ENCODE measurements around the gene FAM89B.
A peak's percentile ranks its signal among the peaks of the same experiment; 100 is the strongest.

FAM89B gene

GRCh38 chr11:65606876-65607613, 34.7 kb downstream of the FAM89B start:
- no peak overlapping the region for H3K4me3 ChIP-seq (ENCODE audit: control insufficient read depth, low read depth, low read length)
- no peak for TF ChIP-seq CTCF (IDR thresholded peaks at IDR 0.05; ENCODE audit: control insufficient read depth, insufficient read depth, low read depth, low read length, missing control alignments)
- peak; percentile 55 for DNase-seq (ENCODE audit: low read depth)

GRCh38 chr11:65607614-65608426, 35.5 kb downstream of the FAM89B start:
- no peak overlapping the region for H3K4me3 ChIP-seq (ENCODE audit: control insufficient read depth, low read depth, low read length)
- TF ChIP-seq CTCF (IDR thresholded peaks at IDR 0.05; ENCODE audit: control insufficient read depth, insufficient read depth, low read depth, low read length, missing control alignments), result no peak
- no peak for DNase-seq (ENCODE audit: low read depth)

DNA sequence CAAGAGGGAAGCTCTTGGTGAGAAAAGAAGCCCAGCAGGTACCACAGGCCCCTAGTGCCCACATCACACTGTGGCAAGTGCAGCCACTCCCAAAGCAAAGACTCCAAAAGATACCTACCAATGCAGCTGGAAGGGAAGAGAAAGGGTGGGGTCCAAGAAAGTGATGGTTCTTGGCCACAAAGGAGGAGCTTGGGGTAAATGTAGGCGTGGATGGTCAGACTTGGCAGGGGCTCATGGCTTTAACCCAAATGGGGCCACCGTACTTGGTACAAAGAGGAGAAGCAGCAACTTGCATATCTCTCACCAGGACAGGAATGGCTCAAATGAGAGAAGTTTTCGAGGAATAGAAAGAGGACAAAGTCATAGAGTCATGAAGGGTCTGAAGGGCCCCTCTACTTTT, 36.9 kb downstream of the FAM89B start:
- TF ChIP-seq CTCF (IDR thresholded peaks at IDR 0.05; ENCODE audit: control insufficient read depth, insufficient read depth, low read depth, low read length, missing control alignments), result no peak
- no peak overlapping the region for H3K4me3 ChIP-seq (ENCODE audit: control insufficient read depth, low read depth, low read length)
- DNase-seq (ENCODE audit: low read depth), result no peak

DNA sequence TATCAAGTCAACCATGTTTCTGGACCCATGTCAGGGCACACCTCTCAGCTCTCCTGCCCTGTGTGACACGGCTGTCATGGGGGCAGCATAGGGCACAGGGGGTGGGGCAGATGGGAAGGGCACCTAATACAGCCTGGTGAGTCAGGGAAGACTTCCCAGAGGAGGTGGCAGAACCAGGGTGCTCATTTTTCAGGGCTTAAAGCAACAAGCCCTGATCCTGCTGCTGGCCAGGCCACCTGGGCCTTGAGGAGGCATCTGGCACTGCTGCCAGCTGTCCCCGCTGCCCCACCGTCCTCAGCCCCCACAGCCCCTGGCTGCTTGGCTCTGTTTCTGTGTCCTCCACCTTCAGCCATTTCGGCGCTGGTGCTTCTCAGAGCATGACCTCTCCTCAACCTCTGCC, 37.3 kb downstream of the FAM89B start:
- no peak overlapping the region for H3K4me3 ChIP-seq (ENCODE audit: control insufficient read depth, low read depth, low read length)
- no peak for TF ChIP-seq CTCF (IDR thresholded peaks at IDR 0.05; ENCODE audit: control insufficient read depth, insufficient read depth, low read depth, low read length, missing control alignments)
- no peak for DNase-seq (ENCODE audit: low read depth)

GRCh38 chr11:65610404-65610803, 38.1 kb downstream of the FAM89B start:
- TF ChIP-seq CTCF (IDR thresholded peaks at IDR 0.05; ENCODE audit: control insufficient read depth, insufficient read depth, low read depth, low read length, missing control alignments), result no peak

DNA sequence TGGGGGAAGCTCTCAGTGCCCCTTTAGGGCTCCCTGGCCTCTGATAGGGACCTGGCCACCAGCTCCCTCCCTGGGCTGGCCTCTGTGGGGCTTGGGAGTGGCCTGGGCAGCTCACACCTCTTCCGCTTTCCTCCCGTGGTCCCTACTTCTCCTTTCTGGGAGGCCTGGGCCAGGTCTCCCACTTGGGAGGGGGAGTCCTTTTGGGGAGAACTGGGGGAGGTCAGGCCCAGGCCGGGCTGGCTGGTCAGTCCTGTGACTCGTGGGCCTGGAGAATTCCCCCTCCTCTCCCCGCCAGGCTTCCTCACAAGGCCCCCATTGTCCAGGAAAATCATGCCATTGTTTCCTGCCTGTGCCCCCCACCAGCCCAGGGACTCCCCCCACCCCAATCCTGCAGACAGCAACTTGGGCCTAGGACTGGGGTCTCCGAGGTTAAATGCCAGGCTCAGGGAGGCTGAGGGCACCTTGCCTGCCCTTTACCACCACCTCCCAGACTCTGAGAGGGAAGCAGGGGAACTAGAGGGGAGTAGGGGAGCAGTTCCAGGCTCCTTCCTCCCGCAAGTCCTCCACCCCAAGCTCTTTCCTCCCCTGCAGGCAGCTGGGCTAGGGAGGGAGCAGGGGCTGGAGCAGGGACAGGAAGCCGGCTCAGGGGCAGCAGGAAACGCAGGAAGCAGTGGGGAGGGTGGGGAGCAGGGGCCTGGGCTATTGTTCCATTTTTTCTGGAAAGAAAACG, 38.9 kb downstream of the FAM89B start:
- no peak for DNase-seq (ENCODE audit: low read depth)

More at GRCh38 chr11:65610404-65610803, 38.1 kb downstream of the FAM89B start:
- no peak overlapping the region for H3K4me3 ChIP-seq (ENCODE audit: control insufficient read depth, low read depth, low read length)
- DNase-seq (ENCODE audit: low read depth), result no peak

More for the DNA sequence above, 38.9 kb downstream of the FAM89B start:
- no peak overlapping the region for H3K4me3 ChIP-seq (ENCODE audit: control insufficient read depth, low read depth, low read length)
- no peak for TF ChIP-seq CTCF (IDR thresholded peaks at IDR 0.05; ENCODE audit: control insufficient read depth, insufficient read depth, low read depth, low read length, missing control alignments)
